Measurements from ENCODE around the gene ADNP.

DNA sequence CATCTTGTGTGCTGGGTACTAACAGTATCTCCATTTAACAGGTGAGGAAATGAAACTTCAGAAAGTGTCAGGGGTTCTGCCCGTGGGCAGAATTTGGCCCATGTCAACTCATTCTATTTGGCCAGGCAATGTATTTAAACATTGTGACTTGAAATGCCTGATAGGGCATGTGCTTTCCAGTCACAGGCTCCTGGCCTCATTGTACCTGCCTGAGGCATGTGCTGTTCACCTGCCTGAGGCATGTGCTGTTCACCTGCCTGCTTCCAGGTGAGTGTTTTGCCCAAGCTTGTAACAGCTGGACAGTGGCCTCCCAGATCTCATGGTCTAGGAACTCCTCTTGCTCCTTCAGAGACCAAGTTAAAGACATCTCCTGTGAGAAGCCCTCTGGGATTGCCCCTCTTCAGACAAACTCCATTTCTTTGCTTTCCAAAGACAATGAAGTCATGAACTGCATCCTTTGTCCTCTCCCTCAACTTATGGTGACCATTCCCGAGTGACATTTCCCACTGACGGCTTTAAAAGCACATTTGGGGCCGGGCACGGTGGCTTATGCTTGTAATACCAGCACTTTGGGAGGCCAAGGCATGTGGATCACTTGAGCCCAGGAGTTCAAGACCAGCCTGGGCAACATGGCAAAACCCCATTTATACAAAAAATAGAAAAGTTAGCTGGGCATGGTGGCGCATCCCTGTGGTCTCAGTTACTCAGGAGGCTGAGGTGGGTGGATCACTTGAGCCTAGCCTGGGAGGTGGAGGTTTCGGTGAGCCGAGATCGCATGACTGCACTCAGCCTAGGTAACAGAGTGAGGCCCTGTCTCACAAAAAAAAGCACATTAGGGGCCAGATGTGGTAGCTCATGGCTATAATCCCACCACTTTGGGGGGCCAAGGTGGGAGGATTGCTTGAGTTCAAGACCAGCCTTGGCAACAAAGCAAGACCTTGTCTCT is 87.6 kb downstream of the ADNP start:
- TF ChIP-seq, protein P1, sequence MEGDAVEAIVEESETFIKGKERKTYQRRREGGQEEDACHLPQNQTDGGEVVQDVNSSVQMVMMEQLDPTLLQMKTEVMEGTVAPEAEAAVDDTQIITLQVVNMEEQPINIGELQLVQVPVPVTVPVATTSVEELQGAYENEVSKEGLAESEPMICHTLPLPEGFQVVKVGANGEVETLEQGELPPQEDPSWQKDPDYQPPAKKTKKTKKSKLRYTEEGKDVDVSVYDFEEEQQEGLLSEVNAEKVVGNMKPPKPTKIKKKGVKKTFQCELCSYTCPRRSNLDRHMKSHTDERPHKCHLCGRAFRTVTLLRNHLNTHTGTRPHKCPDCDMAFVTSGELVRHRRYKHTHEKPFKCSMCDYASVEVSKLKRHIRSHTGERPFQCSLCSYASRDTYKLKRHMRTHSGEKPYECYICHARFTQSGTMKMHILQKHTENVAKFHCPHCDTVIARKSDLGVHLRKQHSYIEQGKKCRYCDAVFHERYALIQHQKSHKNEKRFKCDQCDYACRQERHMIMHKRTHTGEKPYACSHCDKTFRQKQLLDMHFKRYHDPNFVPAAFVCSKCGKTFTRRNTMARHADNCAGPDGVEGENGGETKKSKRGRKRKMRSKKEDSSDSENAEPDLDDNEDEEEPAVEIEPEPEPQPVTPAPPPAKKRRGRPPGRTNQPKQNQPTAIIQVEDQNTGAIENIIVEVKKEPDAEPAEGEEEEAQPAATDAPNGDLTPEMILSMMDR (IDR thresholded peaks at IDR 0.05): no peak
- TF ChIP-seq EZH2 (IDR thresholded peaks at IDR 0.05; ENCODE audit: borderline replicate concordance, insufficient read depth, low read depth, low read length, poor library complexity, severe bottlenecking): no peak

All from B cell (primary cell).